Measurements from ENCODE around the gene MSI2.
A peak's percentile ranks its signal among the peaks of the same experiment; 100 is the strongest.

The MSI2 gene

DNA sequence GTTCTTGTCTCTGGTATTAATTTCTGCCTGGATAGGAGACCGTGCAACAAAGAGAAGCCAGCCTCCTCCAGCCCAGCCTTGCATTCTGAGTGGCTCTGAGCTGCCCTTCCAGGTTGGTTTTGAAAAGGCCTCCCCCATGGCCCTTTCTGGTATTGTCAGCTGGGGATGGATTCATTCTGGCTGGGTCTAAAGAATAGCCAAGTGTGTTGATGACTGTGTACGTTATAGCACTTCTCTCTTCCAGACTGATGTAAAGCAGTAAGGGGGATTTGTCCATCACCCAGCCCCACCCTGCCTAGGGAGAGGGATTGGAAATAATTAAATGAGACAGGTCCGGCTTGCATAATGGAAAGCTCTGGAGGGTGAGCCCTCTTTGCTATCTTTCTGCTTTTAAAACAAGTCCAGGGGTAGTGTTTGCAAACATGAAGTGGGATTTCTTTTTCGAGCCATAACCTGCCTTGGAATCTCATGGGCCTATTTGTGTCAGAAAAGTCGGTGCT is 146.4 kb downstream of the MSI2 start:
- DNase-seq: no peak

DNA sequence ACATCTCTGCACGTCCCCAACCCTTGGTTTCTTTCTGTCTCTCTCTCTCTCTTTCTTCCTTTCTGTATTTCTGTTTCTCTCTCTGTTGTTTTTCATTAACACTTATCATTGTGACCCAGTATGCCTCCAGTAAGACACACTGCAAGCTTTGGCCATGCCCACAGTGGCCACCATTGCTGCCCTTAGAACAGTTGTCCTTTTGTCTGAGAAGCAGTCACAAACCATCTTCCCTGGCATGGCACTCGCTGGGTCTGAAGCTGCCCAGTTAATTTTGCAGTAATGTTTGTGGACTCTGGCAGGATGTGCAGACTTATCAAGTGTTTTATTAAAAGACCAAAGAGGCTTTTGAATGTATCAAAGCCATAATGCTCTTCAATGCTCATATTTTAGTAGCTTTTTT is 146.9 kb downstream of the MSI2 start:
- DNase-seq: no peak

- no peak for DNase-seq
Observed at GRCh38 chr17:57404073-57404472, 147.8 kb downstream of the MSI2 start.

DNA sequence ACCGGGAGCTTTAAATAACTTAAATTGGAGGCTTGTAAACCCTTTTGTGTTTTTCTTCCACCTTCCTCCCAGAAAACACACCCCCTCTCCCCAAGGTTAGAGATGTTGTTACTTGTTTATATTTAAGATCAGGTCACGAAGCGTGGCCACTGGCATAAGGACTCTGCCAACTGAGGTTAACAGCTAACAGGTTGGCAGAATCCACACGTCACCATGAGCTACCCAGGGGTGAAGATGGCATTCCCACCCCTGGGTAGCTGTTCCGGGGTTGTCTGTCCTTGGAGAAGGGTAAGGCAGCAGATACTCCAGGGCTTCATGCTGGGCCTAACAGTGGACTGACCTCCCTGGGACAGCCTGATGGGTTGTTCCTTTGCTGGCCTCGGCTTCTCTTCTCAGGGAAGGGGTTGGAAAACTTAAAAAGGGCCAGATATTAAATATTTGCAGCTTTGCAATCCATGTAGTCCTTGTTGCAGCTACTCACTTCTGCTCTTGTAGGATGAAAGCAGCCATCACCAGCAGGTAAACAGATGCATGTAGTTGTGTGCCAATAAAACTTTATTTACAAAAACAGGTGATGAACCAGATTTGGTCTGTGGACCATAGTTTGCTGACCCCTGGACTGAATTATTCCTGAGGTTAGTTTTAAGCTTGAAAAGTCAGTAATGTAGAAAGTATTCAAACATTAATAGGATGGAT is 148.6 kb downstream of the MSI2 start:
- no peak for DNase-seq

DNA sequence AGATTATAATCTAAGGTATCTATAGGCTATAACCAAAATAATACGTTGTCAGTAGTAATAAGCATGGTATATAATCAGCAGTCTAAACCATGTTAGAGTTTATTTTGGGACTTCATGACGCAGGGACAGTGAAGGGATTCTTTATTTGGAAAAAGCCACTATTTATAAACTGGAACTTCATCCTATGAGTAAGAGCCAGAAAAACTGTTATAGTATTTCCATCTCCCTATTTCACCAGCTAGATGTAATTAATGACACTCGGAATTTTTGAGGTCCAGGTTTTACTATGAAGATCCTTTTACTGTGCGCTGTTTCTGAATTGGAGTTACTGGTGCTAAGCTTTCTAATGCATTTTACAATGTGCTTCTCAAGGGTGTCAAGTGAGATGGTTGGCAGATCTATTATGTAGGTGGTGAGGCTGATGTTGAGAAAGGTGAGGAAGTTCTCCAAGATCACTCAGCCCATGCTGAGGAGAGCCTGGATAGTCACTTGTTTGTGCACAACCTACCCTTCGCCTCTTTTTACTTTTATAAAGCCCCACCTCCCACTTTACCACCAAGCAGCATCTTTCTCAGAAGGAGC is 149.3 kb downstream of the MSI2 start:
- no peak for DNase-seq

DNA sequence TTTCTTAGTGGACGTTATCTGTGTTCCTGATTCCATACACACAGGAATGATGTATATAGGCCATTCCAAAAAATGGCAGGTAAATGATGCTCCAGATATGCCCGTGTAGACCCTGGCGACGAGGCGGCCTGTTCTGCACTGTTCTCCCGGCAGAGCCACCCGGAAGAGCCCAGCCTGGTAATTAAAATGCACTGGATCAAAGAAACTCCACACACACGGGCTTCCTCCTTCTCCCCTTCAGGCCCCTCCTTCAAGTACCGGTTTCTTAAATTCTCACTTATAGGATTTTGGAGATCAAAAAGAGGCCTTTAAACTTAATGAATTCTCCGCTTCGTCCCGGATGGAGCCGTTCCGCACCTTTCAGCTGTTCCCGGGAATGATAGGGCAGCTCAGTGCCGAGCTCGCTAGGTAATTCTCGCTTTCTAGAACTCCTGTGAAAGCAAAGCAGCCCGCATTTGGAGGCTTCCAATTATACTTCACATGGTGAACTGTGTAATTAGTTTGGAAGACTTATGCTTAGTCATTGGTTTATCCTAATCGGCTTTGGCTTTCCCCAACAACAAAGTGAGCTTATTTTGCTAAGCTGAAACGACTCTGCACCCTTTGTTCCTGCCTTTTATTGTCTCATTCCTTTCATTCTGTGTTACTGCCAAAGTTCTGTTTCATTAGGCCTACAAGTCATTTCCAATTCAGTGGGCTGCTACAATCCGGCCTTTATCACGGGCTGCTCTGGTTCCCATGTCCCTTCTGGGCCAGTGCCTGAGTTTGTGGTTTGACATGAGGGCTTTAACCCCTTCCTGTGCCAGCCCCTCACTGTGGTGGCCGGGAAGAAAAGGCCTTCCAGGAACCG is 150.0 kb downstream of the MSI2 start:
- peak; percentile 53 for DNase-seq

GRCh38 chr17:57406981-57407286 is 150.6 kb downstream of the MSI2 start:
- no peak for DNase-seq

DNA sequence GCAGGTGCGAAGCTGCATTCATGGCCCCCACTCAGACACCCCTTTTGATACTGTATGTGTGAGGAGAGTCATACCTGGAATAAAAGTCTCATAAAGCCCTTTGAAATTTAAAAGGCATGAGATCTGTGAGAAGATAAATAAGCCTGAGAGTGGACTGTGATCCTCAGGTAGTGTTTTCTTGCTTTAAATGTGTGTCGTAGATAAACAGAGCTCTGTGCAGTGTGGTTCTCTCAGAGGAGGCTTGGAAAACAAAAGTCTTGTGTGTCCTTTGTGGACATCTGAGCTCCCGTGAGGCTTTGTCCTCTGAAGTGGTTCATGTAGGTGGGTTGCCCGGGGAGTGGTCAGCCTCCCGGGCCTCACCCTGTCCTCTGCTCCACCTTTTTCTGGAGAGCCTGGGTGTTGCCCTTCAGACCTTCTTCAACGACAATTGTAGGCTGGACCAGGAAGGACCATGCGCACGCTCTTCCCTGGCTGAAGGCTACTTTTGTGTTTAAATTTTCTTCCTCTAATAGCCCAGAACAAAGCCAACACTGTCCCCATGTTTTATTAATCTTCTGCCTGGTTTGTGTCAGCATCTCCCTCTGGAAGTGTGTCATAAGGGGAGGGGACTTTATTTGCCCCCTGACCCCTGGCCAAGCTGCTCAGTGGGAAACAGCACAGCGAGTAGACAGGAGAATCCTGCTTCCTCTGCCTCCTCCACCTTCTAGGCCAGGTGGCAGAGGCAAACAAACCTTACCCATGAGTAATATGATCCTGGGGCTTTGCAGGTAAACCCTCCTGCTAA is 151.2 kb downstream of the MSI2 start:
- no peak for DNase-seq

DNA sequence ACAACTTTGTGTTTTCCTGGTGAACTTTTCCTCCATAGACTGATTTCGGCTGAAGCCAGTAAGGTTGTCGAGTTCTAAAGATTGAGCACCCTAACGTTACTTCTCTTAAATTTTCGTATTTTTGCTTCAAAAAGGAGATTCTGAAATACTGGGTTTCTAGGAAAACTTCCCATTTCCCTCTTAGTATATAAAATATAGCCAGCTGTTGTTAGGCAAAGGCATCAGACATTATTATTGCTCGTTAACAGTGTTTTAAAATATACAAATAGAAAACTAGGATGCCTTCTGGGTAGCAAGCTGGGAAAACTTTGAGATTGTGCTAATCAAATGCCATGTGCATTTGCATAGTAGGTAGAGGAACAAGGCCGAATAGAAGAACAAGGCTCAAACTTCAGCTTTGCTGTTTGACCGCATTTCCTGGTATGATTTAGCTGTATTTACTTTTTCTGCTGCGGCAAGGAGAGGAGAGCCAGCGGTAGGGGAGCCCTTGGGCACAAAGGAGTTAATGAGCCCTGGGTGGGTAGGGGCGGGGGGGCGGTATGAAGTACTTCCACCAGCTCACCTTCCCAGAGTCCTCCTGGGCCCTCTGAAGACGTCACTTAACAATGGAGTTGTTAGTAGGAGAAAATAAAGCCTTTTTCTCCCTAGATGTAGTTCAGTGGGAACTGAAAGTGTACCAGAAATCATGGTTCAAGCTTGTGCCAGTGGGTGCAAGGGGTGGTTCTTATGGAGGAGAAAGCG is 151.9 kb downstream of the MSI2 start:
- no peak for DNase-seq

- DNase-seq: no peak
Observed at GRCh38 chr17:57410169-57410568, 153.8 kb downstream of the MSI2 start.

GRCh38 chr17:57412520-57413096 is 156.3 kb downstream of the MSI2 start:
- DNase-seq: no peak

DNA sequence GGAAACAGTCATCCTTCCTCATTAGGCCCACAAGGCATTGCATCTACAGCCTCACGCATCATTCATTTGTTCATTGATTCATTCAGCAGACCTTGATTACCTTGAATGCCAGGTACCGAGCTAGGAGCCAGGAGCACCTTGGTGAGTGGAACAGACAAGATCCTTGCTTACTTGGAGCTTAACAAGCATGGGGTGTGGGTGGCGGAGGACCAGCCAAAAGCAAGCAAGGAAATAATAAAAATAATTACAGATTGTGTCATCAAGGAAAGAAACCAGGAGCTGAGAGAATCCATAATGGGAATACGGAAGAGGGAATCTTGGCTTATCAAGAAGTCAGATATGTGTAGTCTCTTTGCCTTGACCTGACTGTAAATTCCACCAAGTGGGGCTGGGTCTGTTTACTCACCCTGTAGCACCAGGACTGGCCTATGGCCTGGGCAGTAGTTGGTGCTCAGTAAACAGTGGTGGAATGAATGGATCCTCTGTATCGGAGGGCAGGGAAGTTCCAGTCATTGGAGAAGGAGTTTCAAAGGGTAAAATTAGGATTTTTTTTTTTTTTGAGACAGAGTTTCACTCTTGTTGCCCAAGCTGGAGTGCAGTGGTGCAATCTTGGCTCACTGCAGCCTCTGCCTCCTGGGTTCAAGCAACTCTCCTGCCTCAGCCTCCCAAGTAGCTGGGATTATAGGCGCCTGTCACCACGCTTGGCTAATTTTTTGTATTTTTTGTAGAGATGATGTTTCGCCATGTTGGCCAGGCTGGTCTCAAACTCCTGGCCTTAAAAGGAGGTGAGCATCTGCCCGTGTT is 157.7 kb downstream of the MSI2 start:
- DNase-seq: no peak

DNA sequence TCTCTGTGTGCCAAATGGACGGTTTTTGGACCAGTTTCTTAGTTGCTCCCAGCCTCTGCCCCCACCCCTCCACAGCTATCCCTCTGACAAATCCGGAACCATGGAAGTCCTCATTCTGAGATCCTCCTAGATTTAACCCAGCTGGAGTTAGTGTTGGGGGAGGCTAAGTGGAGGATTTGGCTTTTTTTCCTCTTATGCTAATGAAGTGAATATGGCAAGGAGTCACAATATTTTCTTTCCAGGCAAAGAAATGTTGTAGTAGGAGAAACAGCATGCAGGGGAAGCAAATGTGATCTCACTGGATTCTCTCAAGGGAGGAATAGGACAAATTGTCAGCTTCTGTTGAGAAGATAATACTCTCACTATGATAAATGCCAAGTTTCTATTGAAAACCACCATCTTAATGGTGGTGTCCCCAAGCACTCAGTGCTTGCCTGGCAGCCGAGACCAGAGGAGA is 159.5 kb downstream of the MSI2 start:
- no peak for DNase-seq

DNA sequence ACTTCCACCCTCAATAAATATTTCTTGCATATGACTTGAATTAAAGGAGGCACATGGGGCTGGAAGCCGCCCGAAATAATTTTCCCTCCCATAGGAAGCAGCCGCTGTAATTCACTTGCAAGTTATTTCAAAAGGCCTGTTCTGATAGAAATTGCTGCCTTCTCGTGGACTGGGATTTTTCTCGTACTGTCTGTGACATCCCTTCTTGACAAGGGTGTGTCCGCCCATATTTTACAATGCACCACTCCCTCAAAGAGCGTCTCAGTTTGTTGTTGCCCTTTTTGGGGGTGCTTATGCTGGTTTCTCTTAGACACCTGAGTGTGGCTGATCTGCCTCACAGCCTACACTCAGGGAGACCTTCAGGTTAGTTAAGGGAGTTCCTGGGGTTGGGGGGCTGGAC is 160.0 kb downstream of the MSI2 start:
- no peak for DNase-seq

GRCh38 chr17:57417956-57418355 is 161.6 kb downstream of the MSI2 start:
- DNase-seq: no peak

GRCh38 chr17:57418463-57419246 is 162.3 kb downstream of the MSI2 start:
- no peak for DNase-seq

- no peak for DNase-seq
Observed at GRCh38 chr17:57419940-57420550, 163.7 kb downstream of the MSI2 start.

GRCh38 chr17:57420734-57421717 is 164.7 kb downstream of the MSI2 start:
- DNase-seq: no peak
